Heart left ventricle (tissue), 16 donors: ENCODE data around the gene TSC22D1. TPM values are rescaled to one million over a fixed set of nuclear protein-coding genes. Genes with fewer than 3 reads are reported as not detected.

Experiments used
- ATAC-seq, 4 donors: fragments of 200-7000 bp; cut with Tn5 transposase; one replicate each; pipeline ENCODE4 v1.9.1; 2020 to 2022; ENCODE audit warnings: moderate library complexity in 4 of 4, mild to moderate bottlenecking in 3 of 4, moderate number of reproducible peaks in 1 of 4
- DNase-seq, 5 donors: peaks; one replicate each; pipeline ENCODE4 v3.0.0-alpha.2; 2020
- H3K27ac ChIP-seq, 12 donors: fragments of 200-600 bp; sonication (generic) in 4 of 12; one replicate each; pipeline versions ENCODE4 v1.5.0 to v1.8.0; 2016 to 2022; ENCODE audit warnings: mild to moderate bottlenecking in 2 of 12
- H3K27me3 ChIP-seq, 9 donors: fragments of 200-600 bp; sonication (generic) in 2 of 9; one replicate each; pipeline versions ENCODE4 v1.5.1 to v1.8.0; 2016 to 2022; ENCODE audit warnings: mild to moderate bottlenecking in 3 of 9
- H3K36me3 ChIP-seq, 9 donors: fragments of 200-600 bp; sonication (generic) in 2 of 9; one replicate each; pipeline versions ENCODE4 v1.5.0 to v1.8.0; 2018 to 2022; ENCODE audit warnings: mild to moderate bottlenecking in 2 of 9
- H3K4me1 ChIP-seq, 12 donors: fragments of 200-600 bp; sonication (generic) in 4 of 12; one replicate each; pipeline versions ENCODE4 v1.5.0 to v1.8.0; 2016 to 2022; ENCODE audit warnings: mild to moderate bottlenecking in 3 of 12
- H3K4me3 ChIP-seq, 12 donors: fragments of 200-600 bp; sonication (generic) in 4 of 12; one replicate each; pipeline versions ENCODE4 v1.5.0 to v1.8.0; 2017 to 2022; ENCODE audit warnings: mild to moderate bottlenecking in 9 of 12, moderate library complexity in 4 of 12
- H3K9me3 ChIP-seq, 12 donors: fragments of 200-600 bp; sonication (generic) in 4 of 12; one replicate each; pipeline versions ENCODE4 v1.5.0 to v1.8.0; 2016 to 2022; ENCODE audit warnings: mild to moderate bottlenecking in 1 of 12
- CTCF ChIP-seq, 12 donors: fragments of 200-600 bp; sonication (generic) in 4 of 12; IDR thresholded peaks; one replicate each; pipeline versions ENCODE4 v1.5.0 to v1.8.0; 2018 to 2022; ENCODE audit warnings: antibody characterized with exemption in 12 of 12, mild to moderate bottlenecking in 5 of 12
- POLR2A ChIP-seq, 2 donors: fragments of 450-650 bp; IDR thresholded peaks; one replicate each; pipeline ENCODE4 v1.6.1; 2017; ENCODE audit warnings: antibody characterized with exemption in 2 of 2, mild to moderate bottlenecking in 2 of 2, moderate library complexity in 2 of 2
- WGBS, 4 donors: extraction: QIAGEN DNeasy Blood & Tissue Kit in 2 of 4; methylation state at CpG; one replicate each; pipeline versions ENCODE4 v1.1.5 to v1.1.7; 2013 to 2018; 5-methylcytosine and 5-hydroxymethylcytosine counted together
- intact Hi-C, 10 donors: fragments of 100-400 bp; cut with DNase I; formaldehyde crosslinking; loops; one replicate each; pipeline versions ENCODE4 v1.11.1 to v1.14.2; 2022
- polyA plus RNA-seq, 2 donors: library from polyadenylated mRNA; stranded (reverse); fragments of 200-250 nt; gene quantifications; one replicate each; pipeline ENCODE4 v1.2.3, GENCODE V29; 2013
- total RNA-seq, 9 donors: library from RNA; depleted of rRNA in 2 of 9; stranded (reverse); fragments of >200 nt in 2 of 9; fragmentation: NEBNext Ultra II Directional in 3 of 9; extraction: Animal tissue kit (Norgen Biotek cat#: 25700) in 3 of 9; gene quantifications; one replicate each; pipeline versions ENCODE4 v1.1.0 to v1.2.4, GENCODE V29; 2016 to 2023
- donor health status: ischemic (EF 13 %, LVEDD 7.1; RV severe dilation, severe dysfunction).
- donor health status: healthy with polysubstance abuse.
- donor health status: DM: no; HTN: yes; CAD: no.
- donor health status: DM: no; HTN: no; CAD: no.
- donor health status: ischemic (EF 25% LVEDD 6.9; RV normal size, moderate dysfunction).
- donor health status: ischemic (EF 25% LVEDD 5.7; RV mildly dilated, moderate dysfunction).
- donor health status: healthy.
- donor health status: DM: yes; HTN: yes; CAD: no.
- donor health status: ischemic (EF 35%, LVEDD 5.7; RV mildly dilated, moderate dysfunction).
- donor health status: nonischemic (EF 11% LVEDD 7.7; RV severe dilation, severe dysfunction).
- donor health status: DM: yes; HTN: yes; CAD: no.
- donor health status: PGD.
- donor health status: ischemic (EF 29% LVEDD 5.4; RV normal size, mild dysfunction).
- donor health status: nonischemic (EF 23%, LVEDD 6.1; RV moderate dilation, normal function).

Gene TSC22D1
- total and polyA plus RNA-seq, 11 donors, result 61.0 to 166 (median 125) TPM

- Histone ChIP-seq H3K4me1 (peaks cover 0 to 10% (median 0%) of the 10 kb centered on the region in 12 donors), H3K36me3 (no peaks in the 10 kb centered on the region), H3K9me3 (no peaks in the 10 kb centered on the region), H3K4me3 (no peak overlapping the region), H3K27ac (no peak overlapping the region), H3K27me3 (no peaks in the 10 kb centered on the region)
- ATAC-seq (no peak), DNase-seq (no peak)
- intact Hi-C loops, result loop anchor here in 2 of 10 donors (5.0 kb wide), 2 partner anchors 552 to 557 kb away; no protein-coding TSS in a partner anchor
- 94 to 98% (median 97%) methylated on average over 1 of the region's 1 CpG for WGBS, 4 donors
- TF ChIP-seq POLR2A (IDR thresholded peaks at IDR 0.05), result no peak
- TF ChIP-seq CTCF (IDR thresholded peaks at IDR 0.05), result no peak
These were observed 122.2 kb downstream of the TSC22D1 start for GRCh38 chr13:44453881-44454280.

GRCh38 chr13:44453069-44453468, 123.1 kb downstream of the TSC22D1 start:
- Histone ChIP-seq H3K27ac (no peak overlapping the region), H3K4me1 (peaks cover 0 to 9% (median 0%) of the 10 kb centered on the region in 12 donors), H3K36me3 (no peaks in the 10 kb centered on the region), H3K4me3 (no peak overlapping the region), H3K9me3 (no peaks in the 10 kb centered on the region), H3K27me3 (no peaks in the 10 kb centered on the region)
- DNase-seq (no peak), ATAC-seq (no peak)
- no peak for TF ChIP-seq CTCF (IDR thresholded peaks at IDR 0.05)
- TF ChIP-seq POLR2A (IDR thresholded peaks at IDR 0.05), result no peak
- WGBS, 4 donors, result 94 to 97% (median 95%) methylated on average over 3 of the region's 3 CpGs
- intact Hi-C loops, result loop anchor here in 2 of 10 donors (5.0 kb wide), 2 partner anchors 551 to 556 kb away; no protein-coding TSS in a partner anchor

- DNase-seq, result no peak
- TF ChIP-seq CTCF (IDR thresholded peaks at IDR 0.05) (no peak), POLR2A (IDR thresholded peaks at IDR 0.05) (no peak)
- Histone ChIP-seq H3K27ac (no peak overlapping the region), H3K27me3 (no peaks in the 10 kb centered on the region), H3K36me3 (no peaks in the 10 kb centered on the region), H3K4me1 (peaks cover 0 to 7% (median 0%) of the 10 kb centered on the region in 12 donors), H3K9me3 (no peaks in the 10 kb centered on the region), H3K4me3 (no peak overlapping the region)
- WGBS, 4 donors, result 96 to 97% (median 97%) methylated on average over 4 to 7 of the region's 7 CpGs
- intact Hi-C loops, result loop anchor here in 2 of 10 donors (5.0 kb wide), 2 partner anchors 550 to 555 kb away; no protein-coding TSS in a partner anchor
- no peak for ATAC-seq
These were observed 123.7 kb downstream of the TSC22D1 start for GRCh38 chr13:44452418-44452817.

DNA sequence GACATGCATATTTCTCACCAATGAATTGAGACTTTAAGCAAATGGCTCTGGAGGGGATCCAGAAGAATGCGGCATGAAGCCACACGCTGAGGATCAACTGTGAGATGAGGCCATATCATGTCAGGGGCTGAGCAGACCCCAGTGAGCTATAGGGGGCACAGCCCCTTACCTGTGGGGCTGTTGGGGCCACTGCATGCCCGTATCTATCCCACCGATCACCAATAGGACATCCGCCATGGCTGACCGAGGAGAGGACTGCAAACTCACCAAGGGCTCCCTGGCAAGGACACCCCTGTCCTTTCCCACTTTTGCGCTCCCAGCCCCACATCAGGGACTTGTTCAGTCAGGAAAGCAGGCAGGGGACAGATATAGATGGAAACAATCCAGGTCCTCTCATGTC, 124.5 kb downstream of the TSC22D1 start:
- Histone ChIP-seq H3K27ac (no peak overlapping the region), H3K4me3 (no peak overlapping the region), H3K27me3 (no peaks in the 10 kb centered on the region), H3K9me3 (no peaks in the 10 kb centered on the region), H3K36me3 (no peaks in the 10 kb centered on the region), H3K4me1 (peaks cover 0 to 7% (median 0%) of the 10 kb centered on the region in 12 donors)
- ATAC-seq (no peak), DNase-seq (no peak)
- intact Hi-C loops, result loop anchor here in 2 of 10 donors (5.0 kb wide), 2 partner anchors 549 to 554 kb away; no protein-coding TSS in a partner anchor
- WGBS, 4 donors, result 91 to 97% (median 96%) methylated on average over 7 of the region's 7 CpGs
- TF ChIP-seq CTCF (IDR thresholded peaks at IDR 0.05) (no peak), POLR2A (IDR thresholded peaks at IDR 0.05) (no peak)
